Endothelial cell of umbilical vein (primary cell): ENCODE data around the gene TRPM1. TPM values are rescaled to one million over a fixed set of nuclear protein-coding genes. Genes with fewer than 3 reads are reported as not detected.

Experiments used
- BruUV-seq: library from RNA; stranded (reverse); fragments of 400-500 nt; replicated peaks from 2 replicates; lab custom pipeline; 2021; lab: Mats Ljungman, UMichigan
- CTCF ChIA-PET: fragments of 300-600, 350-600 bp; sonication (Branson Sonifier 250); formaldehyde crosslinking; loops from one replicate; lab custom pipeline; 2021; ENCODE audit warnings: antibody characterized with exemption, inconsistent platforms; lab: Charles Lee
- POLR2A ChIA-PET: fragments of 300-600, 350-600 bp; sonication (Branson Sonifier 250); formaldehyde crosslinking; loops from one replicate; lab custom pipeline; 2021; ENCODE audit warnings: antibody characterized with exemption, inconsistent platforms; lab: Charles Lee
- DNase-seq: peaks from one replicate; pipeline ENCODE4 v3.0.0-alpha.2; 2011; ENCODE audit warnings: low read depth, low spot score
- FAIRE-seq: peaks from 2 replicates; lab custom pipeline; 2011; peaks lifted over from hg19 to GRCh38; lab: Jason Lieb, UNC
- H2AFZ ChIP-seq: 2 replicates; pipeline ENCODE4 v1.6.0; 2012; ENCODE audit warnings: low read depth, low read length, control low read depth, inconsistent platforms
- H3K27ac ChIP-seq: 2 replicates; pipeline ENCODE4 v1.5.1; 2011; ENCODE audit warnings: low read depth, mild to moderate bottlenecking, control low read depth, low read length, moderate library complexity; ENCODE audit not compliant: insufficient read depth
- H3K27me3 ChIP-seq, 2 experiments: 2 replicates each; pipeline versions ENCODE4 v1.6.0 to v1.6.1; 2011; ENCODE audit warnings: low read length in 2 of 2, mixed read lengths in 1 of 2; ENCODE audit not compliant: control insufficient read depth in 2 of 2, insufficient read depth in 2 of 2
- H3K36me3 ChIP-seq, 2 experiments: 2 replicates in 1 of 2; 3 replicates in 1 of 2; pipeline ENCODE4 v1.5.1; 2011; ENCODE audit warnings: low read length in 2 of 2, mild to moderate bottlenecking in 1 of 2, moderate library complexity in 1 of 2; ENCODE audit not compliant: control insufficient read depth in 2 of 2, insufficient read depth in 2 of 2; ENCODE audit errors: extremely low read depth in 1 of 2
- H3K4me1 ChIP-seq: 3 replicates; pipeline ENCODE4 v1.5.1; 2011; ENCODE audit warnings: mild to moderate bottlenecking, low read length; ENCODE audit not compliant: control insufficient read depth, insufficient read depth; ENCODE audit errors: extremely low read depth
- H3K4me2 ChIP-seq: 2 replicates; pipeline ENCODE4 v1.6.1; 2011; ENCODE audit warnings: low read length, control low read depth, mixed read lengths; ENCODE audit not compliant: insufficient read depth
- H3K4me3 ChIP-seq, 3 experiments: fragments of 200-600 bp in 1 of 3; sonication (generic), shearing (Covaris generic) in 1 of 3; replicated peaks in 1 of 3; 2 replicates each; pipeline ENCODE4 v1.5.1; 2011 to 2016; ENCODE audit warnings: control low read depth in 3 of 3, low read length in 3 of 3, mild to moderate bottlenecking in 2 of 3, inconsistent platforms in 1 of 3, low read depth in 1 of 3, moderate library complexity in 1 of 3; ENCODE audit not compliant: insufficient read depth in 1 of 3
- H3K79me2 ChIP-seq: 2 replicates; pipeline ENCODE4 v1.6.0; 2012; ENCODE audit warnings: low read length, inconsistent platforms; ENCODE audit not compliant: control insufficient read depth, insufficient read depth
- H3K9ac ChIP-seq: replicated peaks from 2 replicates; pipeline ENCODE3; 2011; ENCODE audit warnings: low read length, control low read depth; ENCODE audit not compliant: insufficient read depth; ENCODE audit errors: extremely low read depth
- H3K9me1 ChIP-seq: replicated peaks from 3 replicates; pipeline ENCODE4 v1.6.0; 2011; ENCODE audit warnings: mild to moderate bottlenecking, low read length; ENCODE audit not compliant: control insufficient read depth, insufficient read depth; ENCODE audit errors: extremely low read depth
- H3K9me3 ChIP-seq: replicated peaks from 2 replicates; pipeline ENCODE4 v1.5.1; 2012; ENCODE audit warnings: low read length, inconsistent platforms; ENCODE audit not compliant: control insufficient read depth, insufficient read depth
- H4K20me1 ChIP-seq: replicated peaks from 2 replicates; pipeline ENCODE3; 2011; ENCODE audit warnings: mild to moderate bottlenecking, low read length; ENCODE audit not compliant: control insufficient read depth, insufficient read depth; ENCODE audit errors: extremely low read depth
- CTCF ChIP-seq, 2 donors: IDR thresholded peaks; 1 replicate in 1 of 2; 2 replicates in 1 of 2; pipeline ENCODE4 v1.5.1; 2011; ENCODE audit warnings: low read length in 2 of 2, mild to moderate bottlenecking in 2 of 2, moderate library complexity in 2 of 2, control low read depth in 1 of 2, inconsistent platforms in 1 of 2, low read depth in 1 of 2; ENCODE audit not compliant: insufficient read depth in 1 of 2; ENCODE audit errors: extremely low read depth in 1 of 2
- EZH2 ChIP-seq: IDR thresholded peaks from 2 replicates; pipeline ENCODE4 v1.6.1; 2012; ENCODE audit warnings: borderline replicate concordance, low read depth, mild to moderate bottlenecking, moderate library complexity, low read length, inconsistent platforms; ENCODE audit not compliant: severe bottlenecking
- FOS ChIP-seq: IDR thresholded peaks from 2 replicates; pipeline ENCODE4 v1.6.1; 2011; ENCODE audit warnings: mild to moderate bottlenecking, low read length, moderate library complexity, borderline replicate concordance; ENCODE audit not compliant: insufficient read depth
- GATA2 ChIP-seq: IDR thresholded peaks from 2 replicates; pipeline ENCODE4 v1.7.0; 2011; ENCODE audit warnings: low read depth, mild to moderate bottlenecking, moderate library complexity, mixed read lengths, low read length; ENCODE audit not compliant: insufficient read length, insufficient read depth
- JUN ChIP-seq: IDR thresholded peaks from 2 replicates; pipeline ENCODE4 v1.6.1; 2011; ENCODE audit warnings: borderline replicate concordance, low read depth; ENCODE audit not compliant: insufficient read length, insufficient read depth
- MAX ChIP-seq: IDR thresholded peaks from 2 replicates; pipeline ENCODE4 v1.6.1; 2011; ENCODE audit not compliant: insufficient read depth, insufficient read length
- MYC ChIP-seq: IDR thresholded peaks from one replicate; pipeline ENCODE4 v1.6.1; 2011; ENCODE audit warnings: mild to moderate bottlenecking, low read depth, low read length
- POLR2A ChIP-seq: IDR thresholded peaks from 2 replicates; pipeline ENCODE4 v1.6.1; 2012; ENCODE audit warnings: low read depth, mild to moderate bottlenecking, control low read depth, low read length
- POLR2AphosphoS5 ChIP-seq: IDR thresholded peaks from 2 replicates; pipeline ENCODE4 v1.6.1; 2012; ENCODE audit warnings: low read depth, mild to moderate bottlenecking, control low read depth, low read length, moderate library complexity; ENCODE audit not compliant: insufficient read depth
- dilution Hi-C: fragments of 300-500 bp; cut with MboI; formaldehyde crosslinking; loops from one replicate; pipeline ENCODE4 v1.15.0; 2019; ENCODE audit warnings: low sequenced_read_pairs; ENCODE audit not compliant: extremely low pct_ligation_motif_present
- intact Hi-C: fragments of 100-400 bp; cut with micrococcal nuclease; formaldehyde crosslinking; loops from one replicate; pipeline ENCODE4 v1.10.0; 2022
- polyA plus RNA-seq, 4 experiments: library from polyadenylated mRNA; depleted of rRNA in 3 of 4; stranded (reverse) in 3 of 4; unstranded in 1 of 4; fragments of >200 nt; gene quantifications; 2 replicates each; pipeline versions ENCODE4 v1.2.1 to v1.2.3, GENCODE V29; 2011 to 2012; ENCODE audit warnings: missing spikeins in 1 of 4
- total RNA-seq: library from RNA; stranded (reverse); gene quantifications from 2 replicates; pipeline ENCODE4 v1.2.3, GENCODE V29; 2021

TRPM1 gene
- total and polyA plus RNA-seq, 2 donors (not counting 3 experiments of a cell fraction or from before 2014, with no cell fraction given) = 0.19 TPM; not detected in 1

- FAIRE-seq = peak; percentile 80
- H3K4me3 ChIP-seq = no peak overlapping the region
- POLR2A ChIA-PET = interaction anchor here (0.7 to 1.1 kb wide), 2 partner anchors 25 to 40 kb away, joined by 4 to 8 read pairs; partner anchors contain the start of gene MTMR10
- dilution Hi-C loops = no loop called here
- CTCF ChIA-PET = interaction anchor here (1.0 to 3.2 kb wide), 3 partner anchors 10 to 97 kb away, joined by 3 to 18 read pairs (median 7); no protein-coding TSS in a partner anchor
- DNase-seq = peak; percentile 64
- intact Hi-C loops = no loop called here
- H3K9me3 ChIP-seq = no peaks in the 10 kb centered on the region
- H3K27me3 ChIP-seq = no peaks in the 10 kb centered on the region
- H3K4me2 ChIP-seq = peak overlapping the region; percentile 2
- peak overlapping the region; percentile 75 for H2AFZ ChIP-seq
- H3K9me1 ChIP-seq = no peaks in the 10 kb centered on the region
- no peak for TF ChIP-seq POLR2A
- TF ChIP-seq CTCF (IDR thresholded peaks at IDR 0.05; ENCODE audit: extremely low read depth in 1 of 2, insufficient read depth in 1 of 2, low read depth in 1 of 2, low read length in 2 of 2) = no peak
- peak; percentile 42 for TF ChIP-seq MAX
- TF ChIP-seq POLR2AphosphoS5 = no peak
- peak; percentile 55 for TF ChIP-seq FOS
- no peak for TF ChIP-seq GATA2
- no peak for TF ChIP-seq MYC
- TF ChIP-seq EZH2 = no peak
- peak; percentile 18 for TF ChIP-seq JUN
- peak overlapping the region; percentile 55 for H3K9ac ChIP-seq
- no peaks in the 10 kb centered on the region for H4K20me1 ChIP-seq
- peaks cover 52% of the 10 kb centered on the region for H3K4me1 ChIP-seq
- no peaks in the 10 kb centered on the region for H3K79me2 ChIP-seq
- H3K36me3 ChIP-seq = no peaks in the 10 kb centered on the region
- BruUV-seq = no TSS peak
- peak overlapping the region; percentile 78 for H3K27ac ChIP-seq
Observed at GRCh38 chr15:31031471-31032067, 70.0 kb downstream of the TRPM1 start.
